Effector memory CD4-positive, alpha-beta T cell (primary cell): ENCODE data around the gene BLOC1S1.

Experiments
- DNase-seq, 3 donors: peaks; one replicate each; pipeline ENCODE4 v3.0.0-alpha.2; 2020
- H3K27ac ChIP-seq: 2 replicates; pipeline ENCODE4 v1.7.0; 2013; ENCODE audit warnings: mild to moderate bottlenecking, low read length, moderate library complexity; ENCODE audit not compliant: insufficient read depth, poor library complexity, severe bottlenecking
- H3K27me3 ChIP-seq: replicated peaks from 2 replicates; pipeline ENCODE4 v1.7.0; 2013; ENCODE audit warnings: mild to moderate bottlenecking, low read length; ENCODE audit not compliant: insufficient read depth, control insufficient read depth, poor library complexity, severe bottlenecking
- H3K36me3 ChIP-seq: 2 replicates; pipeline ENCODE4 v1.7.0; 2013; ENCODE audit warnings: mild to moderate bottlenecking, low read length, moderate library complexity; ENCODE audit not compliant: control insufficient read depth, insufficient read depth
- H3K4me1 ChIP-seq: 2 replicates; pipeline ENCODE4 v1.7.0; 2013; ENCODE audit warnings: low read length, mild to moderate bottlenecking; ENCODE audit not compliant: control insufficient read depth, insufficient read depth, poor library complexity, severe bottlenecking
- H3K4me3 ChIP-seq: 2 replicates; pipeline ENCODE4 v1.7.0; 2013; ENCODE audit warnings: low read length, low read depth, mild to moderate bottlenecking; ENCODE audit not compliant: insufficient read depth, poor library complexity, severe bottlenecking
- H3K9me3 ChIP-seq: 2 replicates; pipeline ENCODE4 v1.7.0; 2013; ENCODE audit warnings: mild to moderate bottlenecking, low read length, moderate library complexity; ENCODE audit not compliant: control insufficient read depth

BLOC1S1 gene

GRCh38 chr12:55682087-55682796 lies 33.6 kb upstream of the BLOC1S1 start:
- Histone ChIP-seq H3K4me1 (no peaks in the 10 kb centered on the region), H3K4me3 (no peak overlapping the region), H3K27me3 (peaks cover 10% of the 10 kb centered on the region), H3K27ac (no peak overlapping the region), H3K9me3 (no peaks in the 10 kb centered on the region), H3K36me3 (no peaks in the 10 kb centered on the region)
- DNase-seq, result no peak

GRCh38 chr12:55683676-55684075 lies 32.2 kb upstream of the BLOC1S1 start:
- Histone ChIP-seq H3K4me3 (no peak overlapping the region), H3K27ac (no peak overlapping the region), H3K27me3 (peaks cover 10% of the 10 kb centered on the region), H3K9me3 (no peaks in the 10 kb centered on the region), H3K36me3 (no peaks in the 10 kb centered on the region), H3K4me1 (no peaks in the 10 kb centered on the region)
- DNase-seq, result no peak

- no peak for DNase-seq
- H3K27me3 ChIP-seq, result peaks cover 10% of the 10 kb centered on the region
- no peaks in the 10 kb centered on the region for H3K36me3 ChIP-seq
- no peaks in the 10 kb centered on the region for H3K4me1 ChIP-seq
- no peak overlapping the region for H3K27ac ChIP-seq
- H3K4me3 ChIP-seq, result no peak overlapping the region
- no peaks in the 10 kb centered on the region for H3K9me3 ChIP-seq
Observed at GRCh38 chr12:55684761-55685370, 31.0 kb upstream of the BLOC1S1 start.

GRCh38 chr12:55685671-55686070 lies 30.2 kb upstream of the BLOC1S1 start:
- no peaks in the 10 kb centered on the region for H3K4me1 ChIP-seq
- H3K9me3 ChIP-seq, result no peaks in the 10 kb centered on the region
- no peak overlapping the region for H3K4me3 ChIP-seq
- no peak for DNase-seq
- H3K27me3 ChIP-seq, result peaks cover 7% of the 10 kb centered on the region
- no peak overlapping the region for H3K27ac ChIP-seq
- no peaks in the 10 kb centered on the region for H3K36me3 ChIP-seq

GRCh38 chr12:55686366-55687010 lies 29.4 kb upstream of the BLOC1S1 start:
- Histone ChIP-seq H3K27me3 (peaks cover 3% of the 10 kb centered on the region), H3K4me3 (no peak overlapping the region), H3K36me3 (no peaks in the 10 kb centered on the region), H3K27ac (no peak overlapping the region), H3K4me1 (no peaks in the 10 kb centered on the region), H3K9me3 (no peaks in the 10 kb centered on the region)
- DNase-seq, result no peak

- H3K36me3 ChIP-seq, result no peaks in the 10 kb centered on the region
- no peak overlapping the region for H3K4me3 ChIP-seq
- H3K9me3 ChIP-seq, result no peaks in the 10 kb centered on the region
- no peaks in the 10 kb centered on the region for H3K4me1 ChIP-seq
- H3K27me3 ChIP-seq, result no peaks in the 10 kb centered on the region
- no peak overlapping the region for H3K27ac ChIP-seq
- DNase-seq, result no peak
Observed at GRCh38 chr12:55687746-55688145, 28.1 kb upstream of the BLOC1S1 start.

GRCh38 chr12:55688716-55689655 lies 26.9 kb upstream of the BLOC1S1 start:
- Histone ChIP-seq H3K4me1 (no peaks in the 10 kb centered on the region), H3K27me3 (no peaks in the 10 kb centered on the region), H3K27ac (no peak overlapping the region), H3K9me3 (no peaks in the 10 kb centered on the region), H3K4me3 (no peak overlapping the region), H3K36me3 (no peaks in the 10 kb centered on the region)
- no peak for DNase-seq

GRCh38 chr12:55692631-55693322 lies 23.1 kb upstream of the BLOC1S1 start:
- H3K27ac ChIP-seq, result no peak overlapping the region
- H3K4me3 ChIP-seq, result no peak overlapping the region
- H3K4me1 ChIP-seq, result no peaks in the 10 kb centered on the region
- H3K9me3 ChIP-seq, result no peaks in the 10 kb centered on the region
- no peaks in the 10 kb centered on the region for H3K36me3 ChIP-seq
- no peak for DNase-seq
- H3K27me3 ChIP-seq, result no peaks in the 10 kb centered on the region

- H3K27me3 ChIP-seq, result no peaks in the 10 kb centered on the region
- H3K4me1 ChIP-seq, result no peaks in the 10 kb centered on the region
- no peaks in the 10 kb centered on the region for H3K36me3 ChIP-seq
- H3K9me3 ChIP-seq, result no peaks in the 10 kb centered on the region
- no peak overlapping the region for H3K27ac ChIP-seq
- no peak overlapping the region for H3K4me3 ChIP-seq
- no peak for DNase-seq
Observed at GRCh38 chr12:55693323-55694187, 22.3 kb upstream of the BLOC1S1 start.
